ENCODE data around the gene DSG4. TPM values are rescaled to one million over a fixed set of nuclear protein-coding genes. Genes with fewer than 3 reads are reported as not detected.
A peak's percentile ranks its signal among the peaks of the same experiment; 100 is the strongest.

Gene DSG4
- total RNA-seq, 1 experiment from 2014 or later: not detected

- Mint-ChIP-seq H3K36me3 (ENCODE audit: insufficient read depth, unreplicated experiment) (no peaks in the 10 kb centered on the region), H3K27ac (ENCODE audit: unreplicated experiment) (peak overlapping the region; percentile 2), H3K27me3 (ENCODE audit: unreplicated experiment) (no peaks in the 10 kb centered on the region), H3K4me1 (ENCODE audit: low read depth, unreplicated experiment) (peaks cover 13% of the 10 kb centered on the region), H3K9me3 (ENCODE audit: low read depth, unreplicated experiment) (no peaks in the 10 kb centered on the region), H3K4me3 (ENCODE audit: low read depth, unreplicated experiment) (no peak overlapping the region)
- CTCF ChIA-PET: interaction anchor here (0.6 to 0.9 kb wide), 4 partner anchors 10 to 165 kb away, joined by 3 read pairs; no protein-coding TSS in a partner anchor
- intact Hi-C loops (cut with micrococcal nuclease; ENCODE audit: unreplicated experiment): loop anchor here (10.0 kb wide), 2 partner anchors 335 to 435 kb away; no protein-coding TSS in a partner anchor
- no peak for DNase-seq
- TF ChIP-seq CTCF (IDR thresholded peaks at IDR 0.05; ENCODE audit: unreplicated experiment): no peak
- BruUV-seq (replicated peaks): no TSS peak
Observed at GRCh38 chr18:31429623-31430022, 53.0 kb downstream of the DSG4 start.

- no TSS peak for BruUV-seq (replicated peaks)
- Mint-ChIP-seq H3K36me3 (ENCODE audit: insufficient read depth, unreplicated experiment) (no peaks in the 10 kb centered on the region), H3K9me3 (ENCODE audit: low read depth, unreplicated experiment) (no peaks in the 10 kb centered on the region), H3K4me3 (ENCODE audit: low read depth, unreplicated experiment) (no peak overlapping the region), H3K4me1 (ENCODE audit: low read depth, unreplicated experiment) (peaks cover 13% of the 10 kb centered on the region), H3K27ac (ENCODE audit: unreplicated experiment) (peak overlapping the region; percentile 2), H3K27me3 (ENCODE audit: unreplicated experiment) (no peaks in the 10 kb centered on the region)
- CTCF ChIA-PET: interaction anchor here (0.6 to 0.9 kb wide), 4 partner anchors 11 to 165 kb away, joined by 3 read pairs; no protein-coding TSS in a partner anchor
- DNase-seq: no peak
- TF ChIP-seq CTCF (IDR thresholded peaks at IDR 0.05; ENCODE audit: unreplicated experiment): no peak
- intact Hi-C loops (cut with micrococcal nuclease; ENCODE audit: unreplicated experiment): no loop called here
Observed at GRCh38 chr18:31430072-31430471, 53.5 kb downstream of the DSG4 start.

GRCh38 chr18:31430554-31430953 lies 54.0 kb downstream of the DSG4 start:
- intact Hi-C loops (cut with micrococcal nuclease; ENCODE audit: unreplicated experiment): no loop called here
- H3K27me3 Mint-ChIP-seq (ENCODE audit: unreplicated experiment): no peaks in the 10 kb centered on the region
- TF ChIP-seq CTCF (IDR thresholded peaks at IDR 0.05; ENCODE audit: unreplicated experiment): no peak
- H3K4me3 Mint-ChIP-seq (ENCODE audit: low read depth, unreplicated experiment): no peak overlapping the region
- DNase-seq: no peak
- H3K36me3 Mint-ChIP-seq (ENCODE audit: insufficient read depth, unreplicated experiment): no peaks in the 10 kb centered on the region
- no TSS peak for BruUV-seq (replicated peaks)
- H3K4me1 Mint-ChIP-seq (ENCODE audit: low read depth, unreplicated experiment): peaks cover 13% of the 10 kb centered on the region
- no peaks in the 10 kb centered on the region for H3K9me3 Mint-ChIP-seq (ENCODE audit: low read depth, unreplicated experiment)
- H3K27ac Mint-ChIP-seq (ENCODE audit: unreplicated experiment): no peak overlapping the region
- CTCF ChIA-PET: interaction anchor here (1.2 kb wide), 1 partner anchor 76 kb away, joined by 3 read pairs; no protein-coding TSS in a partner anchor

- no peaks in the 10 kb centered on the region for H3K9me3 Mint-ChIP-seq (ENCODE audit: low read depth, unreplicated experiment)
- peaks cover 13% of the 10 kb centered on the region for H3K4me1 Mint-ChIP-seq (ENCODE audit: low read depth, unreplicated experiment)
- H3K27me3 Mint-ChIP-seq (ENCODE audit: unreplicated experiment): no peaks in the 10 kb centered on the region
- no peak overlapping the region for H3K4me3 Mint-ChIP-seq (ENCODE audit: low read depth, unreplicated experiment)
- no peaks in the 10 kb centered on the region for H3K36me3 Mint-ChIP-seq (ENCODE audit: insufficient read depth, unreplicated experiment)
- H3K27ac Mint-ChIP-seq (ENCODE audit: unreplicated experiment): no peak overlapping the region
- no peak for TF ChIP-seq CTCF (IDR thresholded peaks at IDR 0.05; ENCODE audit: unreplicated experiment)
- CTCF ChIA-PET: no interaction called here
- DNase-seq: no peak
- intact Hi-C loops (cut with micrococcal nuclease; ENCODE audit: unreplicated experiment): no loop called here
- no TSS peak for BruUV-seq (replicated peaks)
Observed at GRCh38 chr18:31432316-31432715, 55.7 kb downstream of the DSG4 start.

Measured in Calu3 (cell line).